GDM1 (cell line): ENCODE data around the gene IL9R.
"Not testable (repeated sequence)": the region's sequence is repeated elsewhere in the genome, so short reads cannot be mapped to it uniquely, and the experiment has no call there.

ENCODE experiments used
- DNase-seq: peaks from one replicate; lab custom pipeline; 2025; lab: John Stamatoyannopoulos, UW

Gene IL9R

DNA sequence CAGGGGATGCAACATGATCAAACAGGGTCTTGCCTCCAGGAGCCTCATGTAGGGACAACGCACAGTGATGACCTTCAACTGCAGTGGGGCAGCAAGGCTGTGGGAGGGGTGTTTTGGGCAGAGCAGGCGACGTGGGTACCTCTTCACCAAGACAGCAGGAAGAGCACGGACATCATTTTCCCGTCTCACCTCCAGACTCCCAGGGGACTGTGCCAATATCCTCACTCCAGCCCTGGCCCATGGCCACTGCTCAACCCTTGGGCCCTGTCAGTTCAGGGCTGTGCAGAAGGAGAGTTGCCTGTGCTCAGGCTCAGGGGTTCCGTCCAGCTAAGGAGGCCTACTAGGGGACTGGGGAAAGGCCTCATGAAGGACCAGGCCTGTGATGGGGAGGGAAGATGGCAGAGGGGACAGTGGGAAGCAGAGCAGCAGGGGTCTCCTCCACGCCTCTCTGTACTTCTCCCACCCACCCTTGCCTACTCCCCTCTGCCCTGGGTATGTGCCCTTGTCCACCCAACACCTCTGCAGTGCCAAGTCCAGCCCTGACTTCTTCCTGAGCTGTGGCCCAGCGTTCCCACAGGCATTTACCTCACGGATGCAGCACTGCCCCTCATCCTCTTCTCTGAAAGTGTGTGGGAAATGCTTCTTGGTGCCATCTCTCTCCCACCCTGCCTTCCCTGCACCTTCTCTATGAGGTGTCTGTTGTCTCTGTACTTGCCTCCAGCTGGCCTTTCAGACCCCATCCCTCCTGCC is 1.4 kb downstream of the IL9R start:
- DNase-seq, result no peak

DNA sequence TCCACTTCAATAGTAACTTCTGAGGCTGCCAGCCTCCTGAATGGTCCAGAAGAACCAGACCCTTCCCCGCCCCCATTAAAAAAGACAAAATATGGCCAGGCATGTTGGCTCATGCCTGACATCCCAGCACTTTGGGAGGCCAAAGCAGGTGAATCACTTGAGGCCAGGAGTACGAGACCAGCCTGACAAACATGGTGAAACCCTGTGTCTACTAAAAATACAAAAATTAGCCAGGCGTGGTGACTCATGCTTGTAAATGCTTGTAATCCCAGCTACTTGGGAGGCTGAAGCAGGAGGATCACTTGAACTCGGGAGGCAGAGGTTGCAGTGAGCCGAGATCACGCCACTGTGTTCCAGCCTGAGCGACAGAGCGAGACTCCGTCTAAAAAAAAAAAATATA is 2.3 kb downstream of the IL9R start:
- DNase-seq, result not testable (repeated sequence)

DNA sequence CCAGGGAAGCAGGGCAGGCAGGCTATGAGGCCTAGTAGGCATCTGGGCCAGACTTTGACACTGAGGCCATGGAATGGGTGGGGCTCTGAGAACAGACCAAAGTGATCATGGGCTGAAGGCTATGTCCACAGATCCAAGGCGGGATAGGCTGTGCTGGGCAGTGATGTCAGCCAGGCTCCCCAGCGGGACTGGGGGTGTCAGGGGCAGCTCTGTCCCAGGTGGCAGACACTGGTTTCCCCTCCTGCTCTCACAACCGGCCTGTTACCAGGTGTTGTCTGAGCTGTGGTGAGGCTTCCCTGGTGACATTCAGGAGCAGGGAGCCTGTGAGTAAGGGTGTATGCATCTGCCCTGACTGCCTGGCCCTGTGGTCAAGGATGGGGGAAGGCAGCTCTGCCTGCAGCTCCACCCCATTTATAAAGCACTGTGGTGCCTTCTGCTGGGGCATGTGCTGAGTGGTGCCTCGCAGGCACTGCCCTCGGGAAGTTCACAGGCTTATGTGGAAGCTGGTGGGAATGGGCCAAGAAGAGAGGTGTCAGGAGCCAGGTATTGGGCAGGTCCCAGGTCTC is 2.9 kb downstream of the IL9R start:
- DNase-seq, result no peak

DNA sequence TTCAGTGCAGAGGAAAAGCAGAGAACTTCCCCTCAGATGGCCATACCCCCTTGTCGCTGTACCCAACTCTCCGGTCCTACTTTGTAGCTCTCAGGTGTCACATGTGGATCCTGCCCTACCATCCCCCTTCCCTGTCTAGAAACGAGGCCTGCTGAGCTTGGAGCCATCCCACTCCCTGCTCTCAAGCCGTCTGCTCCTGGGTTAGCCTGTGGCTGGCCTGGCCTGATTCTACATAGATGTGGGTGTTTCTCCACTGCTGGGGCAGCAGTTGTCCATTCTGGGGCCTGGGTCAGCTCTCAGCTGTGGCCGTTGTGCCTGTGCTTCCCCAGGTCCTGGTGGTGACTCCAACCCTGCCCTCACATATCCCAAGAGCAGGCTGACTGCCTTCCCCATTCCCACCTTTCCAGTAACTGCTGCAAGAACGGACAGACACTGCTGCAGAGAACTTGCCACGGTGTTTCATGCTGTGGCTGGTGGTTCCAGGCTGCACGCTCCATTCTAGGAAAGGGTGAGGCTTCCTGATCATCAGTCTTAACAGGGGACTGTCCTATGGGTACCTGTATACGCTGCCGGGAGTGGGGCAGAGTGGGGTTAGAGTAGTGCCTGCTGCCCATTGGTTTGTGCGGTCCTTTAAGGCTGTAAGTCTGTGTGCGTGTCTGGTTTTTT is 3.6 kb downstream of the IL9R start:
- no peak for DNase-seq

DNA sequence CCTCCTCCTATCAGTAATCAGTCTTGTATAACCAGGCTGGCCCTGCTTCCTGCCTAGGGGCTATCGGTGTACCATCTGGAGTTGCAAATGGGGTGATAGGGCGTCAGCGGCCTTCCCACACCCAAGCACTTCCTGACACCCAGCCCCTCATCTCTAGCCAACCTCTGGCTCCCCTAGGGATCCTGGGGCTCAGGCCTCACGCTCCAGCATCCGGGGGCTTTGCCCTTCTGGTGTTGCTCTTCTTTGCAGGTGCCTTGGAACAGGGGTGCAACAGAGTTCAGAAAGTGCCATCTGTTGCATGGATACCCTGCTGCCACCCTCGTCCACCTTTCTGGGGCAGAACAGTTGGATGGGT is 4.1 kb downstream of the IL9R start:
- DNase-seq, result no peak

DNA sequence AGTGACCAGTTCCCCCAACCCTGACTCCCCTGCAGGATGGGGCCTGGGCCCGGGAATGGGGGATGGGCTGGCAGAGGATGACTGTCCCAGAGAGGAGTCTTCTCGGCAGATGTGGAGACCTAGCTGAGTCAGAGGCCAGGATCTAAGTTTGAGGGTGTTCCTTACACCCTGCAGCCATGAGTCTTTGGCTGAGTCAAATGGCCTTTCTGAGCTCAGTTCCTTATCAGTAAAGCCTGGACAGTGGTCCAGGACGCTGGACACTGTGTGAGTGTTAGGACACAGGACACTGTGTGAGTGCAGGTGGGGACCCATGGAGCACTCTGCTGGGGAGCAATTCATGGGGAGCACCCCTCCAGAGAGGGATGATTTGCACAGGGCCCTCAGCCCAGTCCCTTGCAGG is 5.0 kb downstream of the IL9R start:
- no peak for DNase-seq

DNA sequence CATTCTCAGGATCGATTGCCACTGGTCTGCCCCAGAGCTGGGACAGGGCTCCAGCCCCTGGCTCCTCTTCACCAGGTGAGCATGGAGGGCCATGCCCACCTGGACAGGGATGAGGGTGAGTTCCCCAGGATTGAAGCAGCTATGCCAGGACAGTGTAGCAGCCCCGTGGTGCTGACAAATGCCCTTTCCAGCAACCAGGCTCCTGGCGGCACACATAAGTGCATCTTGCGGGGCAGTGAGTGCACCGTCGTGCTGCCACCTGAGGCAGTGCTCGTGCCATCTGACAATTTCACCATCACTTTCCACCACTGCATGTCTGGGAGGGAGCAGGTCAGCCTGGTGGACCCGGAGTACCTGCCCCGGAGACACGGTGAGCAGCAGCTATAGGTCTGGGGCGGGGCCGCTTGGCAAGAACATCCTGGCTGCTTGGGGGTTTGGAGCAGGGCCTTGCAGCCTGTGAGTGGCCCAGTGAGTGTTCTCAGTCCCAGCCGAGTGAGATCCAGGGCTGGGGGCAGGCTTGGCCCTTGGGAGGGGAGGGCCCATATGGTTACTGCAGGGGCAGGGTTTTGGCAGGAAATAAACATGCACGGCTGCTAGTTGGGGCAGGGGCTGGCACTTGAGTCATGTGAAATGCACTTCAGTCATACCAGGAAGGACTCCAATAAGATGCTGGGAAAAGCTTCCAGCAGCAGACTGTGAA is 6.1 kb downstream of the IL9R start:
- DNase-seq, result no peak

DNA sequence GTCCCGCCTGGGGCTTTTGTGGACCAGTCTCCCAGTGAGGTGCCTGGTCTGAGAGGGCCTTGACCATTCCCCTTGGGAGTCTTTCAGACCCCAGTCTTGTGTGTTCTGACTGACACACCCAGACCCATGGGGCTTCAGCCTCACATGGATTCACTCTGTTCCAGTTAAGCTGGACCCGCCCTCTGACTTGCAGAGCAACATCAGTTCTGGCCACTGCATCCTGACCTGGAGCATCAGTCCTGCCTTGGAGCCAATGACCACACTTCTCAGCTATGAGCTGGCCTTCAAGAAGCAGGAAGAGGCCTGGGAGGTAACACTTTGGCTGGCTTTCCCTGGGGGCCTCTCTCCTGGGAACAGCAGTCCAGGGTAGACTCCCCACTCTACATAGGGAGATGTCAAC is 6.8 kb downstream of the IL9R start:
- DNase-seq, result no peak

DNA sequence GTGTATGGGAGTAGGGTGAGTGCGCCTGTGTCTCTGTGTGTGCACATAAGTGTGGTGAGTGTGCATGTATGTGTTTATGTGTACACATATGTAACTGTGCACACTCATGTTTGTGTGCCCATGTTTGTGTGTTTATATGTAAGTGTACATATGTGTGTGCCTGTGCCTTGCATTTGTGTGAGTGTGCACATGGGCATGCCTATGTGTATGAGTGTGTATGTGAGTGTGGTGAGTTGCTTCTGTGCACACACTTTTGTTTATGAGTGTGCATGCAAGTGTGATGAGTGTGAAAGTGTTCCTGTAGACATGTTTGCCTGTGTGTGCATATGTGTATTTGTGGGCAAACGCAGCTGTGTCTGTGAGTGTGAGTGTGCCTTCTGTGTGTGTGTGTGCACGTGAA is 7.2 kb downstream of the IL9R start:
- no peak for DNase-seq

DNA sequence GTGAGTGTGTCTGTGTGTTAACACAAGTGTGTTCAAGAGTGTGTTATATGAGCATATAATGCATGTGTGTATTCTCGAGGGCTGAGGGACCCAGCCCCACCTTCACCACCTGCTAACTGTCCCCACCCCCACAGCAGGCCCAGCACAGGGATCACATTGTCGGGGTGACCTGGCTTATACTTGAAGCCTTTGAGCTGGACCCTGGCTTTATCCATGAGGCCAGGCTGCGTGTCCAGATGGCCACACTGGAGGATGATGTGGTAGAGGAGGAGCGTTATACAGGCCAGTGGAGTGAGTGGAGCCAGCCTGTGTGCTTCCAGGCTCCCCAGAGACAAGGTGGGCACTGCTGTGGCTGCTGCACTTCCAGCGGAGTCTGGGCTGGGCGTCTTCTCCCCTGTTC is 7.6 kb downstream of the IL9R start:
- DNase-seq, result no peak

DNA sequence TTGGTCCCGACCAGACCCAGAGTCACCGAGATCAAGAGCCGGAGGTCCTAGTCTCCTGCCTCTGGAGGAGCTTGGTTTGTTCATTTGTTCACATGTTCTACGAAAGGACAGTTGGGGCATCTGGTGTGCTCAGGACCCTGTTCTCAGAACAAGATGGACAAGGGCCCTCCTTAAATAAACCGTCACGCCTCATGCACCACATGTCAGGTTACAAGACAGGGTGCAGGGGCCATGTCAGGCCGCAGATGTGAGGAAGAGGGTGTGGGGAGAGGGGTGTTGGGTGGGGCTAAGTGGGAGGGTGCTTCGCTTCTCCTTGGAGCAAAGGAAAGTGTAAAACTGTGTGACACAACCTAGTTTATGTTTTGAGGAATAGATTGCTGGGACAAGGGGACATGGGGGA is 9.0 kb downstream of the IL9R start:
- not testable (repeated sequence) for DNase-seq

DNA sequence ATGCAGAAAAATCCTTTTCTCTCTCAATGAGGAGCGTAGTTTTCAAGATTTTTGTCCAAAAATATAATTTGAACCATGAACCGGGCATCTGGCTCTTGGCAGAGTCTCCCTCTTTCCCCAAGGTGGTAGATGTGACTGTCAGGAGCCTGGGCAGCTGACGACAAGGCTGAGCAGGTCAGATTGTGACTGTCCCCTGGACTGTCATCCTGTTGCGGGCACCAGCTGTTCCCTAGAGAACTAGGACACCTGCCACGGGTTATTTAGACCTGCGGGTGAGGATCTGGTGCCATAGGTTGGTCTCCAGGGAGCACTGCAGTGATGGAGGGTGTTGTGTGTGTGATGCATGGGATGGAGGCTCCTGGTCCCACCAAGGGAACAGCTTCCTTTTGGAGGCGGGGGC is 10.9 kb downstream of the IL9R start:
- DNase-seq, result not testable (repeated sequence)

DNA sequence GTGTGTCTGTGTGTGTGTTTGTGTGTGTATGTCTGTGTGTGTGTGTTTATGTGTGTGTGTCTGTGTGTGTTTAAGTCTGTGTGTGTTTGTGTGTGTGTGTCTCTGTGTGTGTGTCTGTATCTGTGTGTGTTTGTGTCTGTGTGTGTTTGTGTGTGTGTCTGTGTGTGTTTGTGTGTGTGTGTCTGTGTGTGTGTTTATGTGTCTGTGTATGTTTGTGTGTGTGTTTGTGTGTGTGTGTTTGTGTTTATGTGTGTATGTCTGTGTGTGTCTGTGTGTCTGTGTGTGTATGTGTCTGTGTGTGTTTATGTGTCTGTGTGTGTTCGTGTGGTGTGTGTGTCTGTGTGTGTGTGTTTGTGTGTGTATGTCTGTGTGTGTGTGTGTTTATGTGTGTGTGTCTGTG is 11.4 kb downstream of the IL9R start:
- no peak for DNase-seq

DNA sequence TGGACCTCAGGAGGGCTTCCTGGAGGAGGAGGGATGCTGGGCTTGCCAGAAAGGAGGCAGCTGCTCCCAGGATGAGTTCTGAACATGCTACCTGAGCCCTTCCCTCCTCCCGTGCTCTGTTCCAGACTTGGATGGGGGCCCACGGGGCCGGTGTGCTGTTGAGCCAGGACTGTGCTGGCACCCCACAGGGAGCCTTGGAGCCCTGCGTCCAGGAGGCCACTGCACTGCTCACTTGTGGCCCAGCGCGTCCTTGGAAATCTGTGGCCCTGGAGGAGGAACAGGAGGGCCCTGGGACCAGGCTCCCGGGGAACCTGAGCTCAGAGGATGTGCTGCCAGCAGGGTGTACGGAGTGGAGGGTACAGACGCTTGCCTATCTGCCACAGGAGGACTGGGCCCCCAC is 12.2 kb downstream of the IL9R start:
- not testable (repeated sequence) for DNase-seq

DNA sequence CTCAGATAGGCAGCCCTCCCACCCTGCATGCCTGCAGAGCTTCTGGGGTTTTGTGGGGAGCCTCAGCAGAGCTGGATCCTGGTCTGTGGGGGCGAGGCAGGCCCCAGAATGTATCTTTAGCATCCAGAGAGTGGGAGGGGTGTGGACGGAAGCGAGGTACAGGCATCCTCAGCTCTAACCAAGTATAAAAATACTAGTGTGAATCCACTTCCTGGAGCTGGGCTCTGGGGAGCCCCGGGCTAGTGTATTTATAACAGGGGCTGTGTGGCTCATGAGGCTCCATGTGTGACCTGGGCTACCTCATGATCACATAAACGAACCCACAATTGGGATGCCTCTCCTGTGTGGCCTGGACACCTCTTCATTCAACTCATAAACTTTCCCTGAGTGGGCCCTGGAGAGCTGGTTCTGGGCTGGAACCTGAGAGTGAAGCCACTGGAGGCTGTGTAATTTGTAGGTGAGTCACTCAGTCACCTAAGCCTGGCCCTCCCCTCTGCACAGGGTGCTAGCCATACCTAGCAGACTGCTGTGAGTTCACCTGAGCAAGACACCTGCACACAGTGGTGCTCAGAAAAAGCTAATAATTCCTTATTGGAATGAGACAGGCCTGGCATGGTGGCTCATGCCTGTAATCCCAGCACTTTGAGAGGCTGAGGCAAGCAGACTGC is 15.9 kb downstream of the IL9R start:
- not testable (repeated sequence) for DNase-seq

DNA sequence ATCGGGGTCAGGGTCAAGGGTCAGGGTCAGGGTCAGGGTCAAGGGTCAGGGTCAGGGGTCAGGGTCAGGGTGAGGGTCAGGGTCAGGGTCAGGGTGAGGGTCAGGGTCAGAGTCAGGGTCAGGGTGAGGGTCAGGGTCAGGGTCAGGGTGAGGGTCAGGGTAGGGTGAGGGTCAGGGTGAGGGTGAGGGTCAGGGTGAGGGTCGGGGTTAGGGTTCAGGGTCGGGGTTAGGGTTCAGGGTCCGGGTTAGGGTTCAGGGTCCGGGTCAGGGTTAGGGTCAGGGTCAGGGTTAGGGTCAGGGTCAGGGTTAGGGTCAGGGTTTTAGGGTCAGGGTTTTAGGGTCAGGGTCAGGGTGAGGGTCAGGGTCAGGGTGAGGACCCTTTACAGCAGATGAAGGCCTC is 22.4 kb downstream of the IL9R start:
- not testable (repeated sequence) for DNase-seq

DNA sequence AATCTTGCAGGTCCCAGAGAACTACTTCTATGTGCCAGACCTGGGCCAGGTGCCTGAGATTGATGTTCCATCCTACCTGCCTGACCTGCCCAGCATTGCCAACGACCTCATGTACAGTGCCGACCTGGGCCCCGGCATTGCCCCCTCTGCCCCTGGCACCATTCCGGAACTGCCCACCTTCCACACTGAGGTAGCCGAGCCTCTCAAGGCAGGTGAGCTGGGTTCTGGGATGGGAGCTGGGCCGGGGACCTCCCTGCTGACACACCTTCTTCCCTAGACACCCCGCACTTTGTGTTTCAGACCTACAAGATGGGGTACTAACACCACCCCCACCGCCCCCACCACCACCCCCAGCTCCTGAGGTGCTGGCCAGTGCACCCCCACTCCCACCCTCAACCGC is 25.5 kb downstream of the IL9R start:
- not testable (repeated sequence) for DNase-seq

DNA sequence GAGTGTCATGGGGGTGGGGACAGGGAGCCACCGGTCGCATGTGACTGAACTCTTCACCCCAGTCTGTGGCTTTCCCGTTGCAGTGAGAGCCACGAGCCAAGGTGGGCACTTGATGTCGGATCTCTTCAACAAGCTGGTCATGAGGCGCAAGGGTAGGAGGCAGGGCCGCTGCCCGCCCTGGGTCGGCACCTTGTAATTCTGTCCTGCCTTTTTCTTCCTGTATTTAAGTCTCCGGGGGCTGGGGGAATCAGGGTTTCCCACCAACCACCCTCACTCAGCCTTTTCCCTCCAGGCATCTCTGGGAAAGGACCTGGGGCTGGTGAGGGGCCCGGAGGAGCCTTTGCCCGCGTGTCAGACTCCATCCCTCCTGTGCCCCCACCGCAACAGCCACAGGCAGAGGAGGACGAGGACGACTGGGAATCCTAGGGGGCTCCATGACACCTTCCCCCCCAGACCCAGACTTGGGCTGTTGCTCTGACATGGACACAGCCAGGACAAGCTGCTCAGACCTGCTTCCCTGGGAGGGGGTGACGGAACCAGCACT is 27.5 kb downstream of the IL9R start:
- DNase-seq, result not testable (repeated sequence)

DNA sequence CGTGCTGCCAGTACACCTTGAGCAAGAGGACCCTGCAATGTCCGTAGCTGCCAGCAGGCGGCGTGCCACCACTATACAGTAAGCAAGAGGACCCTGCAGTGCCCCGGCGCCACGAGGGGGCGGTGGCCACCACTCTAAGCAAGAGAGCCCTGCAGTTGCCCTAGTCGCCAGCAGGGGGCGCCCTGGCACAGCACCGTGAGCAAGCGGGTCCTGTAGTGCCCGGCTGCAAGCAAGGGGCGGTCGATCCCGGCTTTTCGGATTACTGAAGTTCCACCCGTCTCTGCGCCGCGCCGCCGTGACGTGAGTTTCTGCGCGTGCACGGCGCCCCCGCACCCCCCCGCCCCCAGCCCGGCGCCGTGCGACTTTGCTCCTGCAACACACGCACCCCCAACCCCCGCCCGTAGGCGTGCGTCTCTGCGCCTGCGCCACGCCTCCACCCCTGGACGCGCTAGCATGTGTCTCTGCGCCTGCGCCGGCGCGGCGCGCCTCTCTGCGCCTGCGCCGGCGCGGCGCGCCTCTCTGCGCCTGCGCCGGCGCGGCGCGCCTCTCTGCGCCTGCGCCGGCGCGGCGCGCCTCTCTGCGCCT is 31.2 kb downstream of the IL9R start:
- not testable (repeated sequence) for DNase-seq

DNA sequence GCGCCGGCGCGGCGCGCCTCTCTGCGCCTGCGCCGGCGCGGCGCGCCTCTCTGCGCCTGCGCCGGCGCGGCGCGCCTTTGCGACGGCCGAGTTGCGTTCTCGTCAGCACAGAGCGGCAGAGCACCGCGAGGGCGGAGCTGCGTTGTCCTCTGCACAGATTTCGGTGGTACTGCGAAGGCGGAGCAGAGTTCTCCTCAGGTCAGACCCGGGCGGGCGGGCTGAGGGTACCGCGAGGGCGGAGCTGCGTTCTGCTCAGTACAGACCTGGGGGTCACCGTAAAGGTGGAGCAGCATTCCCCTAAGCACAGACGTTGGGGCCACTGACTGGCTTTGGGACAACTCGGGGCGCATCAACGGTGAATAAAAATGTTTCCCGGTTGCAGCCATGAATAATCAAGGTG is 31.8 kb downstream of the IL9R start:
- DNase-seq, result not testable (repeated sequence)

DNA sequence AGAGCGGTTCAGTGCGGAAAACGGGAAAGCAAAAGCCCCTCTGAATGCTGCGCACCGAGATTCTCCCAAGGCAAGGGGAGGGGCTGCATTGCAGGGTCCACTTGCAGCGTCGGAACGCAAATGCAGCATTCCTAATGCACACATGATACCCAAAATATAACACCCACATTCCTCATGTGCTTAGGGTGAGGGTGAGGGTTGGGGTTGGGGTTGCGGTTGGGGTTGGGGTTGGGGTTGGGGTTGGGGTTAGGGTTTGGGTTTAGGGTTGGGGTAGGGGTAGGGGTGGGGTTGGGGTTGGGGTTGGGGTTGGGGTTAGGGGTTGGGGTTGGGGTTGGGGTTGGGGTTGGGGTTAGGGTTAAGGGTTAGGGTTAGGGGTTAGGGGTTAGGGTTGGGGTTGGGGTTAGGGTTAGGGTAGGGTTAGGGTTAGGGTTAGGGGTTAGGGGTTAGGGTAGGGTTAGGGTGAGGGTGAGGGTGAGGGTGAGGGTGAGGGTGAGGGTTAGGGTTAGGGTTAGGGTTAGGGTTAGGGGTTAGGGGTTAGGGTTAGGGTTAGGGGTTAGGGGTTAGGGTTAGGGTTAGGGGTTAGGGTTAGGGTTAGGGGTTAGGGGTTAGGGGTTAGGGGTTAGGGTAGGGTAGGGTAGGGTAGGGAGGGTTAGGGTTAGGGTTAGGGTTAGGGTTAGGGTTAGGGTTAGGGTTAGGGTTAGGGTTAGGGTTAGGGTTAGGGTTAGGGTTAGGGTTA is 32.4 kb downstream of the IL9R start:
- DNase-seq, result not testable (repeated sequence)
